DMS153 (cell line): ENCODE results near the gene PLA2G4D.
"Not testable (repeated sequence)": the region's sequence is repeated elsewhere in the genome, so short reads cannot be mapped to it uniquely, and the experiment has no call there.

Experiments used
- DNase-seq: peaks from one replicate; lab custom pipeline; 2025; lab: John Stamatoyannopoulos, UW

Gene PLA2G4D

GRCh38 chr15:42123546-42123945, 29.2 kb upstream of the PLA2G4D start:
- no peak for DNase-seq

GRCh38 chr15:42121682-42122081, 27.3 kb upstream of the PLA2G4D start:
- no peak for DNase-seq

- DNase-seq: no peak
These were observed 26.7 kb upstream of the PLA2G4D start for GRCh38 chr15:42121021-42121420.

DNA sequence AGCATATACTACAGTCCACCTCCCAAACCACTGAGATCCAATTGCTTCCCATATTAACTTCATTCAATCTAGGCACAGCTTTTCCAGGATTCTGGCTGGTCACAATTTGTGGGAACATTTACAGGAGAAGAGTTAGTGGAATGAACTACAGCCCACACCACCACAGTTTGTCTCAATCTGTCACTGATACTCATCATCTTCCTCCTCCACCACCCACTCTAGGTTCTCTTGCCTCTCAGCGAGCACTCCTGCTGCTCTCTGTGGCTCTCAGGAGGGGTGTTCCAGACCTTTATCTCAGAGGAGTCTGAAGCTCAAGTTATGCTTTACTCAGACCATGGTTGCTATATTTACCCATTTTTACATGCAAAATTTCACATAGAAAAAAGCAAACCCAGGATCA, 25.9 kb upstream of the PLA2G4D start:
- DNase-seq: no peak

DNA sequence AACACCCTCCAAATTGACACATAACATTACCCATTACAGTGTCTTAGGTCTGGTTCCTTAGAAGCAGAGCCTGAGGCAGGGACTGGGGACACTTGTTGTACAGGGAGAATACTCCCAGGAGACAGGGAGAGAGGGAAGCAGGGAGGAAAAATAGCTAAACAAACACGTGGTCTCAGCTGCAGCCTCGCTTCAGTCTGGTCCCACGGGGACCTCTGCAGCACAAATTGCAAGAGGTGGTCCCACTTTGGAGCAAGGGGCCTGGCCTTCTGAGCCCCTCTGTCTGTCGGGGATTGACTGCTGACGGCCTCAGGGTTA, 25.0 kb upstream of the PLA2G4D start:
- no peak for DNase-seq

DNA sequence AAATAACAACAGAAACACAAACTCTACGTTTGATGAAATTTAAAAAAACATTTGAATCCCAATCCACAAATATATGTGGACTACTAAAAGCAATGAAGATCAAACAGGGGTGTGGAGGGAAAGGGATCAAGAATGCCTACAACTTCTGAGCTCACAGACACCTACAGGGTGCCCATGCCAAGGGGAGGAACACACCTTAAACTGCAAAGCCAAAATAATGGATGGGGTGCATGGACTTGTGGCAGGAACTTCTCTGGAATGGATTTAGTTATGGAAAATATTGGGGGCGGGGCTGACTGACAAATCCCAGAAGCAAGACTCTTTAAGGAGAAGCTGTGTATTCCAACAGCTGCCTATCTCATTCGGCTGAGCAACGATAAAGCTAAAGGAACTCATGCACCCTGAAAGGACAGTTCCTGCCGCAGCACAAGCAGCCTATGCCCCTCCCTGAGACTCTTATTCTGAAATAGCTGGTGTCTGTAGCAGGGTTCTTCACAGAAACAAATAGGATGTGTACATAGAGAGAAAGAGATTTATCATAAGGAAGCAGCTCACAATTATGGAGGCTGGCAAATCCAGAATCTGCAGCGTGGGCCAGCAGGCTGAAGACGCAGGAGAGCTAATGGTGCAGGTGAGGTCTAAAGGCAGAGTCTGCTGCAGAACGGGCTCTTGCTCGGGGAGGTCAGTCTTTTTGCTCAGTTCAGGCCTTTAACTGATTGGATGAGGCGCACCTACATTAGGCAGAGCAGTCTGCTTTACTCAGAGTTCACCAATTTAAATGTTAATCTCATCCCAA, 24.5 kb upstream of the PLA2G4D start:
- peak; percentile 55 for DNase-seq

DNA sequence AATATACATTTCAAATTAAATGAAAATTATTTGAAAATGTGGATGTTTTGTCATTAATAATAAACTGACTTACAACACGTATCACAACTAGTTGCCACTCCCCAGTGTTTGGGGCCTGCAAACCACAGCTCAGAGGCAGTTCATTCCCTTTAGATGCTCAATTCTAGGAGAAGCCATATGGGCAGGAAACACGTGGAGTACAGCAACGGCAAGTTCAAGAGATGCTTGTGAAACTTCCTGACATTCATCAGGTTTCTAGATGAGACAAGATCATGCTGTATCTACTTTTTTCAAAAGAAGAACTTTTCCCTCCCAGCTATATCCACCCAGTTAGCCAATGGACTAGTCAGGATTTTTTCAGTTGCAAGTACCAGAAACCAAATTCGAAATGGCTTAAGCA, 17.6 kb upstream of the PLA2G4D start:
- DNase-seq: no peak

DNA sequence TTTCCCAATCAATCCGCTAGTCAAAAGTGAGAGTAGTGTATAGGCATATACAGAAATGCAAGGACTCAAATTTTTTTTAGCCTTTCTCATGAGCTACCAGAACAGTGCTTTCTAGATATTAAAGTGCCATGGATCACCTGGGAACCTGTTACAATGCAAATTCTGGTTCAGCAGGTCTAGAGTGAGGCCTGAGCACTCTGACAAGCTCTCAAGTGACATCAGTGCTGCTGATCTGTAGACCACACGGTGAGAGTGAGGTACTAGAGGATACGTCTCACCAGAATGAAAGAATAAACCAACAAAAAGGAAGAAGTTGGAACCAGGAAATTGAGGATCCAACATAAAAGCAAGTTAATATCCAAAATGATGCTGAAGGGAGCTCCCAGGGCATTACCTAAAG, 16.0 kb upstream of the PLA2G4D start:
- DNase-seq: no peak

DNA sequence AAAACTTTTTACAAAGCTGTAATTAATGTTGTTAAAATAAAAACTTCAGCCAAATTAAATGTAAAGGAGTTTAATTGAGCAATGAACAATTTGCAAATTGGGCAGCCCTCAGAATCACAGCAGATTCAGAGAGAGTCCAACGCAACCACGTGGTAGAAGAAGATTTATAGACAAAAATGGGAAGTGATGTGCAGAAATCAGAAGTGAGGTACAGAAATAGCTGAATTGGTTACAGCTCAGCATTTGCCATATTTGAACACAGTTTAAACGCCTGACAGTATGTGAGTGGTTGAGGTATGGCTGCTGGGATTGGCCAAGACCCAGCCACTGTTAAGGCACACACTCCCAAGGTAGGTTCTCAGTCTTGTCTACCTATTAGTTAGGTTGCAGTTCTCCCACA, 14.4 kb upstream of the PLA2G4D start:
- DNase-seq: no peak

DNA sequence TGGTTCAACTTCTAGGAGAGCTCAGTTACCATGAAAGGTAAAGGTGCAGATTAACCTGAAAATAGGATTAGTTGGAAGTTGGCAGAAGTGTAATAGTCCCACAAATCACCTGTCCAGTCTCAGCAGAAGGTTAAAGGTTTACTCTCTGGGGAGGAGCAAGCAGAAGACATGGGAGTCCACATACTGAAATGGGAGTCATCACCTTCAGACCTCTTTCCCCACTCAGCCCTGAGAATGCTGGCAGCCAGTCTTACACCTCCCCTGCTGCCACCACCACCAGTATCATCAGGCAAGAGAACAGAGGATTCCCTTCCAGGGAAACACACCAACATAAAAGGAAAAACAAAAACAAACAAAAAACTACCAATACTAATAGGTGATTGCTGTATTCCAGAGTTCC, 13.8 kb upstream of the PLA2G4D start:
- DNase-seq: no peak

GRCh38 chr15:42107473-42107872, 13.1 kb upstream of the PLA2G4D start:
- DNase-seq: peak; percentile 56

DNA sequence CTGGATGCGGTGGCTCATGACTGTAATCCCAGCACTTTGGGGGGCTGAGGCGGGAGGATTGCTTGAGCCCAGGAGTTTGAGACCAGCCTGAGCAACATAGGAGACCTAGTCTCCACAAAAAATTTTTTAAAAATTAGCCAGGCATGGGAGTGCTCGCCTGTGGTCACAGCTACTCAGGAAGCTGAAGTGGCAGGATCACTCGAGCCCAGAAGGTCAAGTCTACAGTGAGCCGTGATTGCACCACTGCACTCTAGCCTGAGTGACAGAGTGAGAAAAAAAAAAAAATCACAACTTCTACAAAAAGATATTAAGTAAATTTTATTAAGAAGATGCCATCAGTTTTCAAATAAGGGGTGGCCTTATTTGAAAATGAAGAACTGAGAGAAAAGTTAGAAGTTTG, 11.9 kb upstream of the PLA2G4D start:
- DNase-seq: no peak

- no peak for DNase-seq
These were observed 9.9 kb upstream of the PLA2G4D start for GRCh38 chr15:42104095-42104891.

- no peak for DNase-seq
These were observed 8.4 kb upstream of the PLA2G4D start for GRCh38 chr15:42102646-42103235.

DNA sequence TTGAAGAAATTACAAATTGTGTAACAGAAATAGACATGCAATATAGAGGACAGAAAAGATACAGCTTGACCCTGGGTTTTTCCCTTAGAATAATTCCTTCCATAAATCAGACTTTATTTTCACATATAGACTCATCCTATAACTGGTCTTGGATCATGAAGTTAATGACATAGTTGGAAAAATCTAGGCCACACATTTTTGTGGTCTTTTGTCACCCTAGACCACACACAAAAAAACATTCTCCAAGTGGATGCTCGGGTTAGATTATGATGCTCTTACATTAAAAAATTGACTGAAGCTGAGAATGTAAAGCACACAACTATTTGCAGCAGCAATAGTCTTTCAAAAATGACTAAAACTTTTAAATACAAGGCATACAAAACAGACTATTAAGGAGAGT, 7.5 kb upstream of the PLA2G4D start:
- no peak for DNase-seq

- peak; percentile 24 for DNase-seq
These were observed 5.8 kb upstream of the PLA2G4D start for GRCh38 chr15:42100021-42100800.

DNA sequence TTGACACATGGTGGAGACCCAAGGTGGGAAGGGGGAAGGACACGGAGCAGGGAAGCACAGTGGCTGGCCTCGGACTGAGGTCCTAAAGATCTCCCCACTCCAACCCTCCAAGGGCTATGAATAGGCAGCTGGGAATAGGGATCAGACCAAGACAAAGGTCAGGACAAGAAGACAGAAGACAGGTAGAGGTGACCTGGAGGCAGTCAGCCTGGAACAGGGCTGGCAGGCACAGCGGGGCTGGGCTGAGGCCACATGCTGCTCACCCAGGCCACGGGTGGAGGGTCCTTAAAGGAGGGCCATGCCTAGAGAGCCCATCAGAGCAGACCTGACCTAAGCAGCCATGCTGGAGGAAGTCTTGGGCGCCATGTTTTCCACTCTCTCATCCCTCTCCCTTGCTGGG, 2.7 kb upstream of the PLA2G4D start:
- DNase-seq: no peak

DNA sequence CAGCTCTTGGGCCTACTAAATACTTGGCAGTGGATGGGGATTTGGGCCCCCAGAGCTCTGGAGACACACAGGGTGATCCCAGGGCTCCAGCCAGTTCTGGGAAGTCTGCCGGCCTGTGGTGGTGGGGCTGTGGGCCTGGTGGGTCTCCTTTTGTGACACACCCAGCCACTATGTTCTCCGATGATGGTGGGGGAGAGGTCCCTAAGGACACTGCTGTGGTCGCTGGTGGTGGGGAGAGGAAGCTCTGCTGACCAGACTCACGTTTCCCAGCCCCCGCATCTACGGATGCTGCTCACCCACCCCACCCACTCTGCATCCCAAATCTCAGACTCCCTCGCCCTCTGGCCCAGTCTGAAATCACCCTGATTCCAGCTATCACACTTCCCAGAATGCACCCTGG, 396 bp downstream of the PLA2G4D start:
- no peak for DNase-seq

DNA sequence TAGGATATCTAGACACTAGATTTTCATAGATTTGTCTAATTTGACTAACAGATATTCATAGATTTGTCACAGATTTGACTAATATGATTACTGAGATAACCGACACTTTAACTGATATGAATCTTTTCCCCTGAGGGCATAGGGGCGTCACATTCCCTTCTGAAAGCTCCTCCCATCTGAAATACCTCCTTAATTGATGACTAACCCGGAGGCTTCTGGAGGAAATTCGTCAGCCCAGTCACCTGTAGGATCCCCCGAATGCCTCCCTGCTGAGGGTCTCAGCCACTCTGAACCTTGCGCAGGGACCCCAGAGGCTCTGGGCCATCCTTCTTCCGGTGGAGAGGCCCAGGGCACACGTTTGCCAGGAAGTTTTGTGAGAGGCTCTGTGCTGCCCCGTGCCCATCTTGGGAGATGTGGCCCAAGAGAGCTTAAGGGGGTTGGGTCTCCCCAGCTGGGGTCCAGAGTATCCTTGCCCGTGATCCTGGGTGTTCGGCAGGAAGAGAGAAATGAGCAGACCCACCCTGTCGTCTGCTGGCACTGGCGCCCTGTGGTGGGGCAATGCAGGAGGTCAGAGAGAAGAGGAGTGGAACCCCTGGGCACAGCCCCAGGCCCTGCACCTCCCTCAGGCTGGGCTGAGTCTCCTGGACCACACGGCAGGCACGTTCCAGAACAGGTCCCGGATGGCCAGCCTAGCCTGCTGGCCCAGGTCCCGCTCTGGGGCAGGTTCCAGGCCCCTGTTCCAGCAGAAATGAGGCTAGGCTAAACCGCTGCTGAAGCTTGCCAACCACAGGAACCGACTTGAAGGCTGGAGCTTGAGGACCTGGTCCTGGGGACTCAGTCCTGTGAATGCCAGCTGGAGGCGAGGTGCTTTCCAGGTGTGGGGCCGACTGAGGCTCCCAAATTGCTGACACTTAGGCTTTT, 1.7 kb downstream of the PLA2G4D start:
- DNase-seq: no peak

DNA sequence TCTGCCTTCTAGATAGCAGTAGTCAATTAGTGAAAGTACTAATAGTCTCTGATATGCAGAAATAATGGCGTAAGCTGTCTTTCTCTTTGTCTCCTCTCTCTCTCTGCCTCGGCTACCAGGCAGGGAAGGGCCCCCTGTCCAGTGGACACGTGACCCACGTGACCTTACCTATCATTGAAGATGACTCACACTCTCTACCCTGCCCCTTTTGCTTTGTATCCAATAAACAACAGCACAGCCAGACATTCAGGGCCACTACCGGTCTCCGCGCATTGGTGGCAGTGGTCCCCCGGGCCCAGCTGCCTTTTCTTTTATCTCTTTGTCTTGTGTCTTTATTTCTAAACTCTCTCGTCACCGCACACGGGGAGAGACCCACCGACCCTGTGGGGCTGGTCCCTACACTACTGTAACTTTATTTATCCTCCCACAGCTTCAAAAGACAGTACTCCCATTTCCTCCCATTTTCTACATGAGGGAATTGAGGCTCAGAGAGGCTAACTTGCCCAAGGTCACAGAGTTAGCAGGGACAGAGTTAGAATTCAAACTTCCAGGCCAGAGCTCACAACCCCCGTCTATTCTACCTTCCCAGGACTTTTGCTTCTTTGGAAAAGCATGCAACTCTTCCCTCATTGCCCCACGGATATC, 2.5 kb downstream of the PLA2G4D start:
- not testable (repeated sequence) for DNase-seq

GRCh38 chr15:42090781-42091180, 3.6 kb downstream of the PLA2G4D start:
- DNase-seq: no peak
